DOHH2 (cell line): Measurements from ENCODE around the gene URB1.

ENCODE experiments used
- H3F3A ChIP-seq: fragments of 200-600 bp; sonication (generic), shearing (Covaris generic); 2 replicates; pipeline ENCODE4 v1.6.0; 2016; ENCODE audit warnings: antibody characterized with exemption, mild to moderate bottlenecking; ENCODE audit not compliant: control insufficient read depth, insufficient read depth
- H3K27ac ChIP-seq: fragments of 200-600 bp; sonication (generic); 2 replicates; pipeline ENCODE4 v1.5.1; 2014; ENCODE audit warnings: low read depth, mild to moderate bottlenecking, low read length, moderate library complexity
- H3K27me3 ChIP-seq: fragments of 200-600 bp; sonication (generic); 2 replicates; pipeline ENCODE4 v1.6.1; 2014; ENCODE audit warnings: mild to moderate bottlenecking, low read length, mixed read lengths; ENCODE audit not compliant: control insufficient read depth
- H3K36me3 ChIP-seq: fragments of 200-600 bp; sonication (generic); 2 replicates; pipeline ENCODE4 v1.6.1; 2014; ENCODE audit warnings: mild to moderate bottlenecking, low read length, moderate library complexity, mixed read lengths; ENCODE audit not compliant: control insufficient read depth
- H3K4me1 ChIP-seq: fragments of 200-600 bp; sonication (generic); 2 replicates; pipeline ENCODE4 v1.6.1; 2014; ENCODE audit warnings: mild to moderate bottlenecking, low read length, mixed read lengths; ENCODE audit not compliant: control insufficient read depth
- H3K4me2 ChIP-seq: fragments of 200-600 bp; sonication (generic); 2 replicates; pipeline ENCODE4 v1.6.0; 2014; ENCODE audit warnings: mild to moderate bottlenecking, low read length, moderate library complexity
- H3K4me3 ChIP-seq: fragments of 200-600 bp; sonication (generic); 2 replicates; pipeline ENCODE4 v1.5.1; 2014; ENCODE audit warnings: mild to moderate bottlenecking, low read length, mixed read lengths
- H3K79me2 ChIP-seq: fragments of 200-600 bp; sonication (generic); 2 replicates; pipeline ENCODE4 v1.6.1; 2014; ENCODE audit warnings: mild to moderate bottlenecking, low read length, mixed read lengths; ENCODE audit not compliant: control insufficient read depth
- H3K9me2 ChIP-seq: fragments of 200-600 bp; sonication (generic); replicated peaks from 2 replicates; pipeline ENCODE4 v1.6.1; 2014; ENCODE audit warnings: mild to moderate bottlenecking, low read length, mixed read lengths; ENCODE audit not compliant: control insufficient read depth
- H3K9me3 ChIP-seq: fragments of 200-600 bp; sonication (generic); 2 replicates; pipeline ENCODE4 v1.6.1; 2014; ENCODE audit warnings: antibody characterized with exemption, low read length, mixed read lengths; ENCODE audit not compliant: control insufficient read depth, insufficient read depth
- H4K20me1 ChIP-seq: fragments of 200-600 bp; sonication (generic); 2 replicates; pipeline ENCODE4 v1.6.0; 2014; ENCODE audit warnings: low read depth, mild to moderate bottlenecking, antibody characterized with exemption, low read length, moderate library complexity; ENCODE audit not compliant: control insufficient read depth, insufficient read depth
- CTCF ChIP-seq: fragments of 200-600 bp; sonication (generic); IDR thresholded peaks from one replicate; pipeline ENCODE4 v1.5.1; 2014; ENCODE audit warnings: antibody characterized with exemption, mild to moderate bottlenecking, low read depth, low read length; ENCODE audit not compliant: poor library complexity, severe bottlenecking
- EZH2phosphoT487 ChIP-seq: fragments of 200-600 bp; sonication (generic); IDR thresholded peaks from 2 replicates; pipeline ENCODE4 v1.6.1; 2017; ENCODE audit warnings: borderline replicate concordance, mild to moderate bottlenecking, antibody characterized with exemption, low read length, moderate library complexity, mixed read lengths

The URB1 gene

GRCh38 chr21:32424674-32425073 lies 31.9 kb upstream of the URB1 start:
- Histone ChIP-seq H3K4me1 (no peaks in the 10 kb centered on the region), H3K36me3 (no peaks in the 10 kb centered on the region), H3F3A (no peaks in the 10 kb centered on the region), H3K27me3 (peaks cover 5% of the 10 kb centered on the region; the same call in 1 of the 2 replicates), H4K20me1 (no peaks in the 10 kb centered on the region), H3K4me3 (no peak overlapping the region), H3K79me2 (no peaks in the 10 kb centered on the region), H3K4me2 (no peak overlapping the region), H3K9me3 (no peaks in the 10 kb centered on the region), H3K9me2 (no peaks in the 10 kb centered on the region), H3K27ac (no peak overlapping the region)
- TF ChIP-seq CTCF (no peak), EZH2phosphoT487 (no peak)

- H3K36me3 ChIP-seq = no peaks in the 10 kb centered on the region
- no peaks in the 10 kb centered on the region for H4K20me1 ChIP-seq
- H3K79me2 ChIP-seq = no peaks in the 10 kb centered on the region
- peaks cover 5% of the 10 kb centered on the region; the same call in 1 of the 2 replicates for H3K27me3 ChIP-seq
- H3K4me1 ChIP-seq = no peaks in the 10 kb centered on the region
- H3K9me2 ChIP-seq = no peaks in the 10 kb centered on the region
- no peak overlapping the region for H3K4me3 ChIP-seq
- H3K9me3 ChIP-seq = no peaks in the 10 kb centered on the region
- TF ChIP-seq EZH2phosphoT487 (no peak), CTCF (no peak)
- H3K4me2 ChIP-seq = no peak overlapping the region
- H3K27ac ChIP-seq = no peak overlapping the region
- H3F3A ChIP-seq = no peaks in the 10 kb centered on the region
Measured at GRCh38 chr21:32424191-32424535, 31.4 kb upstream of the URB1 start.

- Histone ChIP-seq H3K4me1 (no peaks in the 10 kb centered on the region), H3K79me2 (no peaks in the 10 kb centered on the region), H3K36me3 (no peaks in the 10 kb centered on the region)
Measured at GRCh38 chr21:32423320-32424190, 30.7 kb upstream of the URB1 start.

More at GRCh38 chr21:32423320-32424190, 30.7 kb upstream of the URB1 start:
- Histone ChIP-seq H3K9me2 (no peaks in the 10 kb centered on the region), H3K4me3 (no peak overlapping the region), H3K9me3 (no peaks in the 10 kb centered on the region), H4K20me1 (no peaks in the 10 kb centered on the region), H3K27me3 (peaks cover 5% of the 10 kb centered on the region; the same call in 1 of the 2 replicates), H3K27ac (no peak overlapping the region), H3K4me2 (no peak overlapping the region), H3F3A (no peaks in the 10 kb centered on the region)
- TF ChIP-seq CTCF = no peak
- no peak for TF ChIP-seq EZH2phosphoT487
